Panc1 (cell line): ENCODE data around the gene ADAMTS16. TPM values are rescaled to one million over a fixed set of nuclear protein-coding genes. Genes with fewer than 3 reads are reported as not detected.

Experiments
- ATAC-seq: fragments of 200-7000 bp; cut with Tn5 transposase; 2 replicates; pipeline ENCODE4 v1.9.1; 2020; ENCODE audit warnings: mild to moderate bottlenecking, moderate library complexity
- BruUV-seq: library from RNA; stranded (reverse); fragments of 400-500 nt; replicated peaks from 2 replicates; lab custom pipeline; 2021; lab: Mats Ljungman, UMichigan
- CTCF ChIA-PET: fragments of 300-600 bp; sonication (Branson Sonifier 250); formaldehyde crosslinking; loops from one replicate; lab custom pipeline; 2022; ENCODE audit warnings: antibody characterized with exemption; lab: Charles Lee
- POLR2A ChIA-PET: fragments of 300-600 bp; sonication (Branson Sonifier 250); formaldehyde crosslinking; loops from one replicate; lab custom pipeline; 2022; ENCODE audit warnings: antibody characterized with exemption; lab: Charles Lee
- DNase-seq: peaks from one replicate; pipeline ENCODE4 v3.0.0-alpha.2; 2010; ENCODE audit warnings: low read depth, low spot score
- H3K27ac ChIP-seq: 2 replicates; pipeline ENCODE4 v1.5.1; 2011; ENCODE audit warnings: mild to moderate bottlenecking, low read length, inconsistent platforms
- H3K27me3 ChIP-seq: fragments of 200-500 bp; sonication (Bioruptor generic); 2 replicates; pipeline ENCODE4 v1.6.0; 2014; ENCODE audit warnings: low read length, inconsistent platforms; ENCODE audit not compliant: control insufficient read depth, insufficient read depth
- H3K36me3 ChIP-seq: fragments of 200-500 bp; sonication (Bioruptor generic); 2 replicates; pipeline ENCODE4 v1.5.1; 2014; ENCODE audit warnings: inconsistent platforms, mild to moderate bottlenecking, low read length, moderate library complexity; ENCODE audit not compliant: control insufficient read depth, insufficient read depth
- H3K4me1 ChIP-seq: 2 replicates; pipeline ENCODE4 v1.5.1; 2011; ENCODE audit warnings: inconsistent platforms, mild to moderate bottlenecking, low read length, moderate library complexity; ENCODE audit not compliant: control insufficient read depth, insufficient read depth
- H3K4me3 ChIP-seq, 2 experiments: 2 replicates each; pipeline ENCODE4 v1.5.1; 2011 to 2012; ENCODE audit warnings: low read depth in 2 of 2, low read length in 2 of 2, mild to moderate bottlenecking in 2 of 2, inconsistent platforms in 1 of 2, moderate library complexity in 1 of 2
- H3K9me3 ChIP-seq: fragments of 200-500 bp; sonication (Bioruptor generic); 2 replicates; pipeline ENCODE4 v1.5.1; 2014; ENCODE audit warnings: low read depth, mild to moderate bottlenecking, inconsistent platforms, low read length, moderate library complexity; ENCODE audit not compliant: control insufficient read depth, insufficient read depth
- CTCF ChIP-seq: fragments of 450-650 bp; IDR thresholded peaks from 2 replicates; pipeline ENCODE4 v1.5.1; 2017; ENCODE audit warnings: mild to moderate bottlenecking
- POLR2AphosphoS5 ChIP-seq: IDR thresholded peaks from 2 replicates; pipeline ENCODE4 v1.6.1; 2012; ENCODE audit warnings: mild to moderate bottlenecking, low read depth, low read length, moderate library complexity
- REST ChIP-seq, 2 experiments: IDR thresholded peaks; 2 replicates each; pipeline ENCODE4 v1.6.1; 2011 to 2012; ENCODE audit warnings: low read depth in 2 of 2, control low read depth in 1 of 2, low read length in 1 of 2, mild to moderate bottlenecking in 1 of 2, moderate library complexity in 1 of 2; ENCODE audit not compliant: insufficient read depth in 1 of 2
- SIN3A ChIP-seq: IDR thresholded peaks from 2 replicates; pipeline ENCODE4 v1.6.1; 2012; ENCODE audit warnings: low read depth, mild to moderate bottlenecking, low read length, moderate library complexity, borderline replicate concordance; ENCODE audit not compliant: insufficient read depth
- TCF7L2 ChIP-seq: IDR thresholded peaks from 2 replicates; pipeline ENCODE4 v1.6.1; 2011; ENCODE audit warnings: mild to moderate bottlenecking, low read depth, low read length, inconsistent platforms
- in situ Hi-C: cut with HindIII; loops from 2 replicates; pipeline ENCODE4 v1.10.0; 2016; ENCODE audit warnings: low sequenced_read_pairs, low pct_unique_long_range_greater_than_20kb
- intact Hi-C: fragments of 100-400 bp; cut with micrococcal nuclease; formaldehyde crosslinking; loops from one replicate; pipeline ENCODE4 v1.10.0; 2022; ENCODE audit not compliant: unreplicated experiment
- total RNA-seq: library from RNA; stranded (reverse); gene quantifications from one replicate; pipeline ENCODE4 v1.2.1, GENCODE V29; 2021; ENCODE audit not compliant: unreplicated experiment

The ADAMTS16 gene
- total RNA-seq, 1 experiment from 2014 or later: 0.54 TPM

DNA sequence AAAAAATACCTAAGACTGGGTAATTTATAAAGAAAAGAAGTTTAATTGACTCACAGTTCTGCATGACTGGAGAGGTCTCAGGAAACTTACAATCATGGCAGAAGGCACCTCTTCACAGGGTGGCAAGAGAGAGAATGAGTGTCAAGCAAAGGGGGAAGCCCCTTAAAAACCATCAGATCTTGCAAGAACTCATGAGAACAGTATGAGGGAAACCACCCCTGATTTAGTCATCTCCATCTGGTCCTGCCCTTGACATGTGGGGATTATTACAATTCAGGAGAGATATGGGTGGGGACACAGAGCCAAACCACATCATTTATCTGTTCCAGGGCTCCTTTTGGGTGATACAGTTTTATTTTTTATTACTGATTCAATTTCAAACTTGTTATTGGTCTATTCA, 23.2 kb upstream of the ADAMTS16 start:
- intact Hi-C loops: no loop called here
- POLR2A ChIA-PET: no interaction called here
- DNase-seq (no peak), ATAC-seq (no peak)
- Histone ChIP-seq H3K27me3 (no peaks in the 10 kb centered on the region; the same call in 1 of the 2 replicates), H3K36me3 (no peaks in the 10 kb centered on the region), H3K27ac (no peak overlapping the region), H3K4me1 (no peaks in the 10 kb centered on the region), H3K9me3 (no peaks in the 10 kb centered on the region), H3K4me3 (no peak overlapping the region)
- no peak for TF ChIP-seq SIN3A
- TF ChIP-seq TCF7L2: no peak
- no peak for TF ChIP-seq REST (IDR thresholded peaks at IDR 0.05; ENCODE audit: insufficient read depth in 1 of 2, low read depth in 2 of 2, low read length in 1 of 2)
- no peak for TF ChIP-seq CTCF
- no peak for TF ChIP-seq POLR2AphosphoS5
- BruUV-seq: no TSS peak
- CTCF ChIA-PET: no interaction called here
- in situ Hi-C loops: no loop called here

DNA sequence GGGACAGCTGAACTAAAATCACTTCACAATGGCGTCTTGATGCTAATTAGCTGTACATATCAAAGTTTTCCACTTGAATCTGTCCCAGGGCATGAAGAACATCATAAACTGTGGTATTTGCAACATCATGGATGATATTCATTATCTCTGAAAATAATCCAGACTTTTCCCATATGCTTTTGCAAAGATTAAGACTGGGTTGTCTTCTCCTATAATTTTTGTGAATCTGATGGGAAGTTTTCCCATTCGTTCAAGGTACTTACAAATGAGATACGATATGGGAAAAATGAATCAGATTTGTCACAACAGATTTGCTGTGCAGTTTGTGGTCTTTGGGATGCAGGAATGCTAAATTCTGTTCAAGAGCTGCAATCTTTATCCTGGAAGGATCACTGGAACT, 17.4 kb upstream of the ADAMTS16 start:
- POLR2A ChIA-PET: no interaction called here
- TF ChIP-seq TCF7L2 (no peak), POLR2AphosphoS5 (no peak), REST (IDR thresholded peaks at IDR 0.05; ENCODE audit: insufficient read depth in 1 of 2, low read depth in 2 of 2, low read length in 1 of 2) (no peak), CTCF (no peak), SIN3A (no peak)
- BruUV-seq: no TSS peak

More for the DNA sequence above, 17.4 kb upstream of the ADAMTS16 start:
- Histone ChIP-seq H3K27ac (no peak overlapping the region), H3K4me3 (no peak overlapping the region), H3K36me3 (no peaks in the 10 kb centered on the region), H3K9me3 (no peaks in the 10 kb centered on the region), H3K27me3 (no peaks in the 10 kb centered on the region), H3K4me1 (no peaks in the 10 kb centered on the region)
- in situ Hi-C loops: no loop called here
- DNase-seq: no peak
- intact Hi-C loops: no loop called here
- ATAC-seq: no peak
- CTCF ChIA-PET: no interaction called here
